Stimulated activated CD4-positive, alpha-beta T cell treated with anti-CD3 and anti-CD28 coated beads, TNF-alpha, amount 100 ng/mL, for 24 hours (primary cell): ENCODE measurements around the gene CCNJL.
"Not testable (repeated sequence)": the region's sequence is repeated elsewhere in the genome, so short reads cannot be mapped to it uniquely, and the experiment has no call there.

Experiments used
- DNase-seq, 3 experiments: peaks; one replicate each; pipeline ENCODE4 v3.0.0-alpha.2; 2020; ENCODE audit warnings: low read depth in 3 of 3

The CCNJL gene

GRCh38 chr5:160262151-160263074, 50.0 kb downstream of the CCNJL start:
- DNase-seq, result no peak

DNA sequence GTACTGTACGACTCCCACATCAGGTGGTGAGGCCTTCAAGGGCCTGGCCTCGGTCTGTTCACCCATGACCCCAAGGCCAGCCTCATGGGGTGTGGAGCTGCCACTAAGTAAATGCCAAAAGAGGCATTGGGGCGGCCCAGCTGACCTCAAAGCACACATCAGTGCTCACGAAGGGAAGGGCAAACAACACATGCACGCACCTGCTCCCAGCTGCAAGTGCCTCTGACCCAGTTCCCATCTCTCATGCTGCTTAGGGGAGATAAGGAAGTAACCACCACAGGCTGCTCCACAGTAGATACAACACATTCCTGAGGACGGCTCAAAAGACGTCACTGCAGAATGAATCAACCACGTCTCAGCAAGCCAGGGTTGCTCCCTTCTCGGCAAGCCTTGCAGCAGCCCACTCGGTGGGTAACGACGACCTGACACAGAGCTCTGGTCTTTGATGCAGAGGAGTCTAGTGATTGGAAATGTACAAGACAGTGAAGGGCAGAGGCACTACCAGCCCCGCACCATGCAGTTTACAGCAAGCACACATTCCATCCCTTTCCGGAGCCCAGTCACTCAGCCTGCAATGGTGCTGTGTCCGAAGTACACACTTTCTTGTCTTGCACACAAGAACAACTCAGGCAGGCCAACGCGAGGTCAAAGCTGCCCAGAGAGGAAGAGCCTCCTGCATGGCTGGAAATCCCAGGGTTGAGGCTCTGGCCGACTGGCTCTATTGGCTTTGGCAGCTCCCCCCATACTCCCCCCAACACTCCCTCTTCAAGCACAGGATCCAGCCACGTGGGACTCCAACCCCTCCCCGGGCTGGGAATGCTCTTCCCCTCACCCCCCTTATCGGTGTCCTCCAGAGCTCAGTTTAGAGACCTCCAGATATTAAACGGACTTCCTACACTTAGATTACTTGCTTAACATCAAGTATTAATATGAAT, 51.2 kb downstream of the CCNJL start:
- DNase-seq, result no peak

DNA sequence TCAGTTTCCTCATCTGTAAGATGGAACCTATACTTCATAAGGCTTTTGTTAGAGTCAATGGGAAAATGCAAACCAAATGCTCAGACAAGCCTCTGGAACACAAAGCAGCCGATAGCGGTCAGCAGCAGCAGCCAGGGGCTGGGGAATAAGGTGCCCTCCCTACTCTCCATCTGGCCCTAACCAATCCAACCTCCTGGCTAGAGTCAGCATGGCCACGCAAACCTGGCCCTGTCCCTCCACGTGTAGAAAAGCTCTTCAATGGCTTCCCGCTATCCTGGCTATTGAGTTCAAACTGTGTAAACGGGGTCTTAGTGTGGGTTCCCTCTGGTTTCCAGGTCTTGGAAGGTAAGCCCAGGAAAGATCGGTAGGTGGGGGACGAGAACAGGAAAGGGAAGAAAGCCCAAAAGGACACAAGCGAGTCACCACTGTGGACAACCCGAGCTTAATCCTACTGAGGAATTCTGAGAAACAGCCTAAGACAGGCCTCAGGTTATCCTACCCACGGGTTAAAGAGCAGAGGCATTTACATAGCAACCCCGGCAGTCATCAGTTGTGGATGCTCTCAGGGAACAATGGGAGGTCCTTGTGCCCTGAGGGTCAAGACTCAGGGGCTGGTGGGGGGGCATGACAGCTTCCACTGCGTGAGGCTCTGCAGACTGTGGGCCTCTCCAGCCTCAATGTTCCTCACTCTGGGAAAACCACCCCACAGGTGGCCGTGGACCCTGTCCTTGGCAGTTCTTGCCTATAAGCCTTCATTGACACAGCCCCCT, 52.2 kb downstream of the CCNJL start:
- no peak for DNase-seq

DNA sequence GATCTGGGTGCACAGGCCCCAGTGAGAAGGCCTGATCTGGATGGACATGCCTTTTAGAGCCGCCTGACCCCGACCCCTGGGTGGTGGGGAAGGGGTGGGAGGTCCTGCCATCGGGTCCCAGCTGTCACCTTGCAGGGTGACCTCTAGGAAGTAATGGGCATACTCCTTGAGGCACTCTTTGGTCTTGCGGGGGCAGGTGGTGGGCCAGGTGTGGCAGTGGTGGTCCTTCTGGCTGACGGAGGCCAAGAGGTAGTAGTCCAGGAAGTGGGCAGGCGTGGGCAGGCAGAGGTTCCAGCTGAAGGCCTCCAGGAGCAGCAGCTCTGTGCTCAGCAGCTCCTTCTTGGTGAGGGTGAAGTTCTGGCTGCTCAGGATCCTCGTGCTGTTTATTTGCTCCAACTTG, 53.0 kb downstream of the CCNJL start:
- no peak for DNase-seq

DNA sequence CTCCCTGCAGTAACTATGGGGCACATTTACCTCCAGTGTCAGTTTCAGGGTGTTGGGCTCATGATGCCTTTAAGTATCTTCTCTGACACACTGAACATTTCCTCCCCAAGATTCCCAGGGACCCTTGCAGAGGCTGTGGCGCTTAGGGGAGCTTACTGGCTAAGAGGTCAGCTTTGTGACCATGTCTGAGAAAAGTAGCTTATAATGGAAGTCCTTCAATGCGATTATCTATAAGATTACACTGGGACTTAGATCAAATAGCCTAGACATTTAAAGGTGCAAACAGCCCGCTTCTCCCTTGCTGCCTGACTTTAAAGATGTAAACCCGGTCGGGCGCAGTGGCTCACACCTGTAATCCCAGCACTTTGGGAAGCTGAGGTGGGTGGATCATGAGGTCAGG, 57.7 kb downstream of the CCNJL start:
- no peak for DNase-seq

- no peak for DNase-seq
Measured at GRCh38 chr5:160253441-160253840, 58.9 kb downstream of the CCNJL start.

DNA sequence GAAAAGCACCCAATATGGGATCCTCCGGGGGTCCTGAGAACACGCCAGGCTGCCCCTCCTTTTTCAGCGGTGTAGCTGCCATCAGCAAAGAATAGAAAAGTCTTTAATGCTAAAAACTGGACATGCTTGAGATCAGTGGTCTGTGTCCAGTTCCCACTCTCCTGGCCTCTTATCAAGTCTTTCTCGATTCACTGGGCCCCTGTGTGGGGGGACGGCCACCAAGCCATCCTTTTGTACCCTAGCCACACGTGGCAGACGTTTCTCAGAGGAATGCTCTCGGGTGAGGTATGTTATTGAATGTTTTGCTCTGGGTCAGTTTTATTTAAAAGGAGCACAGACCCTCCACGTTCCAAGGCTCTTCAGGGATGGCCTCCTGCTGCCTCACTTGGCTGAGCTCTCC, 59.4 kb downstream of the CCNJL start:
- no peak for DNase-seq

- DNase-seq, result no peak
Measured at GRCh38 chr5:160251406-160252155, 60.8 kb downstream of the CCNJL start.

DNA sequence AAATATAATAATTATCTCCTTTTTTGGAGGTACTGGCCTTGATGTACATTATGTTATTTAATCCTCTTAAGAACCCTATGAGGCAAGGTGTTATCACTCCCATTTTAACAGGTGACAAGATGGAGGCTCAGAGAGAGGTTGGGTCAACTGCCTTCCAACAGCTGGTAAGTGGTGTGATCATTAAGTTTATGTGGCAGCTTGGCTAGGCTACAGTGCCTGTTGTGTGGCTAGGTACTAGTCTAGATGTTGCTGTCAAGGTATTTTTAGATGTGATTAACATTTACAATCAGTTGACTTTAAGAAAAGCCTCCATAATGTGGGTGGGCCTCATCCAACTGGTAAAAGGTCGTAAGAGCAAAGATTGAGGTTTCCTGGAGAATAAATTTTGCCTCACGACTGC, 61.5 kb downstream of the CCNJL start:
- DNase-seq, result no peak

- DNase-seq, result no peak
Measured at GRCh38 chr5:160250226-160250625, 62.1 kb downstream of the CCNJL start.

- DNase-seq, result not testable (repeated sequence)
Measured at GRCh38 chr5:160249570-160249969, 62.8 kb downstream of the CCNJL start.

DNA sequence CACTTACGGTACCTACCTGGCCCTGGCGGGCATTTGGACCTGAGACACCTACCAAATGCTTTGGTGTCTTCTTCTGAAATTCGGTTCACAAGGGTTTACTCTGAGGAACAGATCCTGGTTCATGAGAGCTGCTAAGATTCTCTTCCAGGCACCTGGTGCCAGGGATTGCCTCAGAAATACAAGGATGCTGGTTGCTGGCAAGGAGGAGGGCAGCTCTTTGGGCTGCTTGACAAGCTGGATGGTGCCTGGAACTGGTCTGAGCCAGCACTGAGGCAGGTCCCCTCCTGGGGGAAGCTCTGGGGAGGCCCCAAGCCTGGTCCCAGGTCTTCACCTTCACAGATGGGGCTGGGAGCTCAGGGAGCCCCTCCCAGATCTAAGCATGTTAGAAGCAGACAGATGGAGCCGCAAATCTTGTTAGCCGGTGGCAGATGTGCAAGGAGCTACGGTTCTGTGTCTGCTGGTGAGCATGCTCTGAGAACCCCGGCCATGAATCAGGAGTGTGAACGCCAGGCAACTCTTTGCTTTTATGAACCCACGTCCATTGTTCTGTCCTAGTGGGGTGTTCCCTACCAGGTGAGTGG, 66.8 kb downstream of the CCNJL start:
- no peak for DNase-seq

- no peak for DNase-seq
Measured at GRCh38 chr5:160242145-160242544, 70.2 kb downstream of the CCNJL start.

DNA sequence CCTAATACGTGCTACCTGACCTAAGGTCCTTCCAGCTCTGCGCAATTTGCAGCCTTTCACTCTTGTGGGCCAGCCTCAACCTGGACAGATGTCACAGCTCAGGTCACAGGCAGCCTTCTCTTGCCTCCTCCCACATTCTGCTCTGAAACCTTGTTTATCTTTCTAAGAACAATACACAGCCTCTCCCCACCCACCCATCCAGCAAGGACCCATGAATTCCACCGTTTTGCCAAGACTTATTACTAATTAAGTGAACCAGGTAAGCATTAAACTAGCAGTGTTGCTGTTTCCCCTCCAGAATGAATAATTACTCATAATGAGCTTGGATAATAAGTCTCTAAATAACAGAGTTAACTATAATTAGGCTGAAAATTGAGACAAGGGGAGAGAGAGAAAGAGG, 72.0 kb downstream of the CCNJL start:
- DNase-seq, result no peak

DNA sequence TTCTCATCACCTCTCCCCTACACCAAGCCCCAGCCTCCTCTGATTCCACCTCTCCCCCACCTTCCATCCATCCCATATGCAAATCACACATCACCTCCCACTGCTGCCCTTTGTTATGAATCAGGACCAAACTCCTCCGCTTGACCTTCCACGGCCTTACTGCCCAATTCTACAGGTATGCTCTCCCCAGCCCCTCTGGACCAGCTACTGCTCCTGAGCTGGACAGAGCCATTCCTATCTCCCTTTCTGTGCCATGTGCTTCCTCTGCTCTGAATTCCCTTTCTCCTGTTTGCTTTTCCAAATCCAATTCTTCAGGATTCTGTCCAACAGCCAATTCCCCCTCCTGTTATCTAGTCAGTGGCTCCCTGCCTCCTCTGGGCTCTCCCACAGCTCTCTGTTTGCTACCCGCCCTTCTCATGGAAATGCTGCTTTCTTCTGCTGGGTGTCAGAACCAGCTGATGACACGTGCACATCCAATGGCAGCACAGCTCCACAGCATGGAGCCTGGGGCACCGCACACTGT, 74.7 kb downstream of the CCNJL start:
- no peak for DNase-seq

DNA sequence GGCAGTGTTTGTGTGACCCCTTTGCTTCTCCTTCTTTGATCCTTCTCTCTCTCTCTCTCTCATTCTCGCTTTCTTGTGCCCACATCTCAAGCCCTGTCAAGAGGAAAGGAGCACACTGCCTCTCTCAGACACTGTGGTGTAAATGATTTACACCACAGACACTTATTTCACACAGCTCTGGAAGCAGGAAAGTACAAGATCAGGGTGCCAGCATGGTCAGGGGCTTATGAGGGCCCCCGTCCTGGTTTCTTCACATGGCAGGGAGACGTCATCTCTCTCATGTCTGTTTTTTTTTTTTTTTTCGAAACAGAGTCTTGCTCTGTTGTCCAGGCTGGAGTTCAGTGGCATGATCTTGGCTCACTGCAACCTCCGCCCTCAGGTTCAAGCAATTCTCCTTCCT, 76.6 kb downstream of the CCNJL start:
- DNase-seq, result no peak

- no peak for DNase-seq
Measured at GRCh38 chr5:160233215-160233614, 79.1 kb downstream of the CCNJL start.

GRCh38 chr5:160231783-160232342, 80.5 kb downstream of the CCNJL start:
- no peak for DNase-seq

DNA sequence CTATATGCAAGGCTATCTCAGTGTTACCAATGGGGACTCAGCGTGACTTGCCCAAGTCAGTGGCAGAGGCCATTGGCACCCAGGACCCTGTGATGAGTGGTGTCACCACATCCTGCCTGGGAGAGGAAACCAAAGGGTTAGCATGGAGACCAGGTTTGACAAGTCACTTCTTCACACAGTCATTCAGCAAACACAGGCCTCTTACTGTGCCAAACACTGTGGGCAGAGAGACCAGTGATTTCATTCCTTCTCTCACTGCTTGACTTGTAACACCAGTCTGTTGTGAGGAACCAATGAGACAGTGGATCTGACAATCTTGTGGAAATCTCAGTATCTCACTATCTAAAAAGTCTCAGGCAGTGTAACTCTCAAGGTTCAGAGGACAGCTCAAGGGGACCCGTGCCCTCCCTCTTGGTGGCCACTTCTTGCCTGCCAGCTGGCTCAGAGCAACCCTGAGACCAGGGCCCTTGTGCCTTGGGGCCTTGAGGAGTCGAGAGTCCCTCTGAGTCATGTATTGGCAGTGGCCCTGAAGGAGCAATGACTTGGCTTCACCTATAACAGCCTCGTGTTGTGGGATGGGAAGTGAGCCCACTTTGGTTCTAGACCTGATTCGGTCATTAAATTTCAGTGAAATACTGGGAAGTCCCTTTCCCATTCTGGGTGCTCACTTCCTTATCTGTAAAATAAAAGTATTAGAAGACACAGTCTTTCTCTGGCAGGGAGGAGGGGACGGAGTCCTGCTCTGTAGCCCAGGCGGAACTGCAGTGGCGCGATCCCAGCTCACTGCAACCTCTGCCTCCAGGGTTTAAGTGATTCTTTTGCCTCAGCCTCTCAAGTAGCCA, 81.5 kb downstream of the CCNJL start:
- DNase-seq, result no peak
